ENCODE measurements around the gene ARMCX5.
A peak's percentile ranks its signal among the peaks of the same experiment; 100 is the strongest.

ARMCX5 gene

GRCh38 chrX:102599084-102599950 is at the start of gene ARMCX5:
Gene ARMCX5, plus strand, starts transcription at chrX:102599515. Its CDS starts 2,627 bp downstream, at chrX:102602142.
- peak; percentile 79 for DNase-seq

- DNase-seq: peak; percentile 3
Measured at GRCh38 chrX:102558607-102559006, 40.7 kb upstream of the ARMCX5 start.

GRCh38 chrX:102560423-102561068 is 38.8 kb upstream of the ARMCX5 start:
- no peak for DNase-seq

GRCh38 chrX:102580891-102581290 is 18.4 kb upstream of the ARMCX5 start:
- no peak for DNase-seq

- DNase-seq: no peak
Measured at GRCh38 chrX:102593367-102593766, 5.9 kb upstream of the ARMCX5 start.

- no peak for DNase-seq
Measured at GRCh38 chrX:102599951-102600579, 750 bp downstream of the ARMCX5 start.

- no peak for DNase-seq
Measured at GRCh38 chrX:102604327-102604726, 5.0 kb downstream of the ARMCX5 start.

GRCh38 chrX:102606115-102606514 is 6.8 kb downstream of the ARMCX5 start:
- DNase-seq: no peak

GRCh38 chrX:102610905-102611304 is 11.6 kb downstream of the ARMCX5 start:
- DNase-seq: no peak

GRCh38 chrX:102624105-102624504 is 24.8 kb downstream of the ARMCX5 start:
- DNase-seq: no peak

GRCh38 chrX:102627640-102628039 is 28.3 kb downstream of the ARMCX5 start:
- peak; percentile 24 for DNase-seq

- no peak for DNase-seq
Measured at GRCh38 chrX:102637561-102637960, 38.2 kb downstream of the ARMCX5 start.

- DNase-seq: no peak
Measured at GRCh38 chrX:102650903-102651241, 51.6 kb downstream of the ARMCX5 start.

GRCh38 chrX:102651242-102652011 is 52.1 kb downstream of the ARMCX5 start, which contains the start of gene GPRASP1:
Gene GPRASP1, plus strand, starts transcription at chrX:102651483. Its CDS starts 2,431 bp downstream, at chrX:102653914.
- peak; percentile 14 for DNase-seq

- DNase-seq: no peak
Measured at GRCh38 chrX:102652031-102652688, 52.8 kb downstream of the ARMCX5 start.

Measured in suppressor macrophage treated with lipopolysaccharide for 4 hours (primary cell).